Measurements from ENCODE around the gene DMGDH.

Gene DMGDH

DNA sequence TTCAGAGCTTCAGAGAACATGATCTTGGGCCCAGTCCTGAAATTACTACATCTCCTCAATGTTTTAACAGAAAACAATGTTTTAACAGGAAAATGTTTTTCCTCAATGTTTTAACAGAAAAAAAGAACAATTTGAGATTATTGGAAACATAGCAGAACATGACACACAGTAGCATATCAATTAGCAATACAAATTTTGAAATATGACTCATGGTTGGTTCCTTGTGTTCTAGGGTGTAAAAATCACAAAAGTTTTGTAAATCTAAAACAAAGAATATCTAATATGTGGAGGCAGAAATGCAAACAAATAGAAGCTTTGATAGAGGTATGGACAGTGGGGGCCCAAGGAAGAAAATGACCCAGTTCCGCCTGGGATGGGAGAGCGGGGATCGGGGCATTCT is 61.6 kb downstream of the DMGDH start:
- Mint-ChIP-seq H3K9me3 (ENCODE audit: low read depth) (peaks cover under 1% of the 10 kb centered on the region), H3K27ac (no peak overlapping the region), H3K36me3 (peaks cover 3% of the 10 kb centered on the region), H3K27me3 (peaks cover 3% of the 10 kb centered on the region), H3K4me3 (no peak overlapping the region), H3K4me1 (ENCODE audit: low read depth) (no peaks in the 10 kb centered on the region)

DNA sequence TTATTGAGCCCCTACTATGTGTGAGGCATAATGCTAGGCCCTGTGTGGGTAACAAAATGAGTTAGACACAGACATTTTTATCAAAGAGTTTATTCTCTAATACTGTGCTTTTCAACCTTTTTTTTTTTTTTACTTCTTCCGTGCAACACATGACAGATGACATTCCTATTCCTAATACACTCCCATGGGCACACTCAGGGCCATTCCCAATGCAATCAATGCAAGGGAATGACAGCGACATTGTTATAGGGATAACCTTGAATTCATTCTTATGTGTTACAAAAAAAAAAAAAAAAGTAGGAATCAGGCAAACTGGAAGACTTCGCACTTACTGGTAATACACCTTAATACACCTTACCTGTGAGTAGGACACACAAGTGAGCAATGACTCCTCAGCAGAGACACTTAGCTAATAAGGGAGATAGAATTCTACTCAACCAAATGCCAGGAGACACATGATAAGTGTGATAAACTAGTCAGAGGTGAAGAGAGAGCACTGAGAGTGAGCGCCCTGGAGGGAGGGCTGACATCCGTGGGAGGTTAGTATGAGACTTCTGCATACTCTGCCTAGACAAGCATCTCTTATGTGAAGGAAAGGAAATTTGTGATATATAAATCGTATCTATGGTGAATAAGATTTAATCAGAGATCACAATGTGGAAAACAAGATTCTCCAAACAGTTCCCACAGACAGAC is 63.4 kb downstream of the DMGDH start:
- Mint-ChIP-seq H3K27ac (no peak overlapping the region), H3K9me3 (ENCODE audit: low read depth) (no peaks in the 10 kb centered on the region), H3K36me3 (peaks cover 3% of the 10 kb centered on the region), H3K27me3 (peaks cover 3% of the 10 kb centered on the region), H3K4me3 (no peak overlapping the region), H3K4me1 (ENCODE audit: low read depth) (no peaks in the 10 kb centered on the region)

DNA sequence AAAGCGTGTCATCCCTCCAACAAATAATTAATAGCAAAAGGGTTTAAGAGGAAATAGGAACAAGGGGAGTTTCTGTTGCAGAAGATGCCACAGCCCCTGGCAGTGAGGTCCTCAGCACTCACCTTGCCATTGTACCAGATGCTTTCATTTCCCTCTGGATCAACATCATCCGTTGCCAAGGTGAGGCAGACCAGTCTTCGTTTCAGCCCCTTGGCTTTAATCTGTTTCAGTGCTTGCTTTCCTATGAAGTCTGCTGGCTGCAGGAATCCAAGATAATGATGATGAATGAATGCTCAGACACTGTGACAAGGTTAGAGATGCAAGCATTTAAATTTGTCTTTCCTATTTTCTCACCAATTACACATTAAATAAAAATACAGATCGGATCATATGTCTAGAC is 64.3 kb downstream of the DMGDH start:
- Mint-ChIP-seq H3K4me3 (no peak overlapping the region), H3K27me3 (peaks cover 3% of the 10 kb centered on the region), H3K4me1 (ENCODE audit: low read depth) (no peaks in the 10 kb centered on the region), H3K27ac (no peak overlapping the region), H3K36me3 (peaks cover 3% of the 10 kb centered on the region), H3K9me3 (ENCODE audit: low read depth) (no peaks in the 10 kb centered on the region)

- H3K4me1 Mint-ChIP-seq (ENCODE audit: low read depth): no peaks in the 10 kb centered on the region
- H3K27me3 Mint-ChIP-seq: peaks cover 3% of the 10 kb centered on the region
- peaks cover 3% of the 10 kb centered on the region for H3K36me3 Mint-ChIP-seq
- H3K4me3 Mint-ChIP-seq: no peak overlapping the region
- H3K27ac Mint-ChIP-seq: no peak overlapping the region
- no peaks in the 10 kb centered on the region for H3K9me3 Mint-ChIP-seq (ENCODE audit: low read depth)
Observed at GRCh38 chr5:79002374-79002773, 67.1 kb downstream of the DMGDH start.

GRCh38 chr5:79001471-79001870 is 68.0 kb downstream of the DMGDH start:
- Mint-ChIP-seq H3K27me3 (peaks cover 3% of the 10 kb centered on the region), H3K9me3 (ENCODE audit: low read depth) (no peaks in the 10 kb centered on the region), H3K36me3 (peaks cover 3% of the 10 kb centered on the region), H3K4me3 (no peak overlapping the region), H3K27ac (no peak overlapping the region), H3K4me1 (ENCODE audit: low read depth) (no peaks in the 10 kb centered on the region)

- no peaks in the 10 kb centered on the region for H3K9me3 Mint-ChIP-seq (ENCODE audit: low read depth)
- H3K27ac Mint-ChIP-seq: no peak overlapping the region
Observed at GRCh38 chr5:78997090-78997489, 72.4 kb downstream of the DMGDH start.

GRCh38 chr5:78995521-78996007 is 73.9 kb downstream of the DMGDH start:
- Mint-ChIP-seq H3K27ac (no peak overlapping the region), H3K9me3 (ENCODE audit: low read depth) (no peaks in the 10 kb centered on the region), H3K4me3 (no peak overlapping the region), H3K4me1 (ENCODE audit: low read depth) (peaks cover 21% of the 10 kb centered on the region), H3K27me3 (no peaks in the 10 kb centered on the region), H3K36me3 (no peaks in the 10 kb centered on the region)

More at GRCh38 chr5:78997090-78997489, 72.4 kb downstream of the DMGDH start:
- H3K4me3 Mint-ChIP-seq: no peak overlapping the region
- H3K27me3 Mint-ChIP-seq: no peaks in the 10 kb centered on the region
- peaks cover 20% of the 10 kb centered on the region for H3K4me1 Mint-ChIP-seq (ENCODE audit: low read depth)
- H3K36me3 Mint-ChIP-seq: no peaks in the 10 kb centered on the region

GRCh38 chr5:78993165-78993564 is 76.3 kb downstream of the DMGDH start:
- no peak overlapping the region for H3K4me3 Mint-ChIP-seq
- H3K27me3 Mint-ChIP-seq: no peaks in the 10 kb centered on the region
- no peaks in the 10 kb centered on the region for H3K9me3 Mint-ChIP-seq (ENCODE audit: low read depth)
- H3K4me1 Mint-ChIP-seq (ENCODE audit: low read depth): peaks cover 21% of the 10 kb centered on the region
- H3K27ac Mint-ChIP-seq: no peak overlapping the region
- H3K36me3 Mint-ChIP-seq: no peaks in the 10 kb centered on the region

DNA sequence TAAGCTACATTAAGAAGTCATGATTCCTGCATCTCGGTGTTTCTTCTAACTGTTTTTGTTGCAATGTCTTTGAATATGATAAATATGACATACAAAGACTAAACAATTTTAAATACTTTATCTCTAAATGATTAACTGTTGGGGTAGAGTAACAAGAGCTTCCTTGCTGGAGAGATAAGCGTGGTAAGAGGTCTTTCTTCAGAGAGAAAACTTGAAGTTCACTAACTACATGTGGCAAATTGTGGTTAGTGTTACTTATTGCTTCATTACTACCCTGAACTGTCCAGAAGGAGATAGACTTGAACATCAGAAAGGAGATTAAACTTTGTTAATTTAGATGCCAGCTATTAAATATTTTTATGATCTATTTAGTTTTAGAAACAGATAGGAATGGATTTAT is 77.3 kb downstream of the DMGDH start:
- Mint-ChIP-seq H3K27ac (no peak overlapping the region), H3K9me3 (ENCODE audit: low read depth) (no peaks in the 10 kb centered on the region), H3K27me3 (no peaks in the 10 kb centered on the region), H3K4me3 (no peak overlapping the region), H3K36me3 (no peaks in the 10 kb centered on the region), H3K4me1 (ENCODE audit: low read depth) (peaks cover 21% of the 10 kb centered on the region)

GRCh38 chr5:78989080-78989479 is 80.4 kb downstream of the DMGDH start:
- Mint-ChIP-seq H3K27ac (no peak overlapping the region), H3K36me3 (no peaks in the 10 kb centered on the region), H3K4me1 (ENCODE audit: low read depth) (peaks cover 33% of the 10 kb centered on the region), H3K27me3 (no peaks in the 10 kb centered on the region), H3K4me3 (no peak overlapping the region), H3K9me3 (ENCODE audit: low read depth) (no peaks in the 10 kb centered on the region)

GRCh38 chr5:78985725-78986223 is 83.7 kb downstream of the DMGDH start:
- Mint-ChIP-seq H3K9me3 (ENCODE audit: low read depth) (no peaks in the 10 kb centered on the region), H3K4me1 (ENCODE audit: low read depth) (peaks cover 36% of the 10 kb centered on the region), H3K36me3 (no peaks in the 10 kb centered on the region), H3K27me3 (no peaks in the 10 kb centered on the region), H3K4me3 (peak overlapping the region; percentile 91), H3K27ac (peak overlapping the region; percentile 98)

DNA sequence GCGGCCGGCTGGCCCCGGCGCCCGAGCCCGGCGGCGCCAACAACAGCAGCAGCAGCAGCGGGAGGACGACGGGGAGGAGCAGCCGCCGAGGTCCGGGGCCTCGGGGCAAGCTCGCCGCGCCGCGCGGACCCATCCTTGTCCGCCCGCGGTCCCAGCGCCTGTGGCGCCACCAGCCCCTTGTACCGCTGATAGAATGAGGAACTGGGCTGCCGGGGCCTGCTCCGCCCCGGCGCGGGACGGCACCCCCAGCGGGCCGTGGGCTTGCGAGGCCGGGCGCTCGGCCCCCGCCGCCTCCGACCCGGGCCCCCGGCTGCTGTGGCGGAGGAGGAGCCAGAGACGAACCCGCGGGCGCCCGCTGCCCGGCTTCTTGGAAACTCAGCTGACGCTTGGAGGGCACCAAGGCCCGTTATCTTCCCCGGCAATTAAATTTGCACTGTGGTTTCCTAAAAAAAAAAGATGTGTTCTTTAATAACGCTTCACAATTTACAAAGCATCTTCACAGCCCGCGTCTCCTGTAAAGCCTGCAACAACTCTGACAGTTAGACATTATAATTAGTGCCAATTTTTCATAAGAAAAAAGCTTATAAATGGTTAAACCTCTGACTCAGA is 84.3 kb downstream of the DMGDH start, which contains the start of gene ARSB:
ARSB (minus strand) TSS at position 195 of the 609 bp plus-strand sequence; CDS start at position 133, 62 bp downstream.
- no peaks in the 10 kb centered on the region for H3K9me3 Mint-ChIP-seq (ENCODE audit: low read depth)
- peak within 1 kb of the TSS; percentile 91 for H3K4me3 Mint-ChIP-seq
- peaks cover 39% of the 10 kb centered on the region for H3K4me1 Mint-ChIP-seq (ENCODE audit: low read depth)
- H3K36me3 Mint-ChIP-seq: no peaks in the 10 kb centered on the region
- no peaks in the 10 kb centered on the region for H3K27me3 Mint-ChIP-seq
- peak within 1 kb of the TSS; percentile 98 for H3K27ac Mint-ChIP-seq

- Mint-ChIP-seq H3K27me3 (no peaks in the 10 kb centered on the region), H3K4me3 (peak overlapping the region; percentile 90), H3K9me3 (ENCODE audit: low read depth) (no peaks in the 10 kb centered on the region), H3K27ac (peak overlapping the region; percentile 89), H3K4me1 (ENCODE audit: low read depth) (peaks cover 40% of the 10 kb centered on the region), H3K36me3 (no peaks in the 10 kb centered on the region)
Observed at GRCh38 chr5:78984439-78985115, 84.9 kb downstream of the DMGDH start.

GRCh38 chr5:78983601-78984438 is 85.7 kb downstream of the DMGDH start:
- Mint-ChIP-seq H3K4me1 (ENCODE audit: low read depth) (peaks cover 48% of the 10 kb centered on the region), H3K27me3 (no peaks in the 10 kb centered on the region), H3K4me3 (peak overlapping the region; percentile 90), H3K9me3 (ENCODE audit: low read depth) (no peaks in the 10 kb centered on the region), H3K27ac (peak overlapping the region; percentile 89), H3K36me3 (peaks cover 3% of the 10 kb centered on the region)
